Testis (tissue), 3 donors: ENCODE measurements around the gene FBLN2. TPM values are rescaled to one million over a fixed set of nuclear protein-coding genes. Genes with fewer than 3 reads are reported as not detected.

Experiments used
- DNase-seq: peaks from one replicate; pipeline ENCODE4 v3.0.0-alpha.2; 2019
- H3K27ac ChIP-seq, 2 donors: fragments of 200-600 bp; sonication (generic); one replicate each; pipeline ENCODE4 v1.5.1; 2019
- H3K27me3 ChIP-seq: fragments of 200-600 bp; sonication (generic); one replicate; pipeline ENCODE4 v1.5.1; 2019
- H3K36me3 ChIP-seq: fragments of 200-600 bp; sonication (generic); one replicate; pipeline ENCODE4 v1.5.1; 2017; ENCODE audit warnings: low read depth; ENCODE audit errors: missing control alignments
- H3K4me1 ChIP-seq: fragments of 200-600 bp; sonication (generic); one replicate; pipeline ENCODE4 v1.5.1; 2019
- H3K4me3 ChIP-seq, 2 donors: fragments of 200-600 bp; sonication (generic); one replicate each; pipeline ENCODE4 v1.5.1; 2017 to 2019
- H3K9me3 ChIP-seq: fragments of 200-600 bp; sonication (generic); one replicate; pipeline ENCODE4 v1.5.1; 2017
- POLR2A ChIP-seq: fragments of 450-650 bp; IDR thresholded peaks from one replicate; pipeline ENCODE4 v1.6.1; 2017; ENCODE audit warnings: antibody characterized with exemption, mild to moderate bottlenecking, moderate library complexity
- WGBS, 2 donors: methylation state at CpG; one replicate each; pipeline ENCODE4 v1.1.5; 2018; 5-methylcytosine and 5-hydroxymethylcytosine counted together
- intact Hi-C: fragments of 100-400 bp; cut with DNase I; formaldehyde crosslinking; loops from one replicate; pipeline ENCODE4 v1.15.1; 2023; ENCODE audit warnings: low total_unique reads
- polyA plus RNA-seq: library from polyadenylated mRNA; stranded (reverse); fragments of 350-450 nt; fragmentation: Illumina TruSeq; extraction: RNeasy Lipid Tissue Mini Kit (QIAGEN cat#74804); gene quantifications from one replicate; pipeline ENCODE4 v1.2.3, GENCODE V29; 2014; ENCODE audit warnings: low read depth, low replicate concordance; ENCODE audit not compliant: insufficient read depth
- total RNA-seq, 2 donors: library from RNA; depleted of rRNA; stranded (reverse); fragments of >200 nt; gene quantifications; one replicate each; pipeline ENCODE4 v1.2.3, GENCODE V29; 2016
- TF ChIP-seq, protein P1 (sequence below), 3 experiments: fragments of 450-650 bp in 2 of 3; fragments of 200-600 bp in 1 of 3; sonication (generic) in 1 of 3; IDR thresholded peaks; one replicate each; pipeline ENCODE4 v1.5.1; 2016 to 2019; ENCODE audit warnings: antibody characterized with exemption in 3 of 3, mild to moderate bottlenecking in 2 of 3, moderate library complexity in 1 of 3

The FBLN2 gene
- total and polyA plus RNA-seq, 3 donors from 2014 or later = 172 to 334 (median 248) TPM

DNA sequence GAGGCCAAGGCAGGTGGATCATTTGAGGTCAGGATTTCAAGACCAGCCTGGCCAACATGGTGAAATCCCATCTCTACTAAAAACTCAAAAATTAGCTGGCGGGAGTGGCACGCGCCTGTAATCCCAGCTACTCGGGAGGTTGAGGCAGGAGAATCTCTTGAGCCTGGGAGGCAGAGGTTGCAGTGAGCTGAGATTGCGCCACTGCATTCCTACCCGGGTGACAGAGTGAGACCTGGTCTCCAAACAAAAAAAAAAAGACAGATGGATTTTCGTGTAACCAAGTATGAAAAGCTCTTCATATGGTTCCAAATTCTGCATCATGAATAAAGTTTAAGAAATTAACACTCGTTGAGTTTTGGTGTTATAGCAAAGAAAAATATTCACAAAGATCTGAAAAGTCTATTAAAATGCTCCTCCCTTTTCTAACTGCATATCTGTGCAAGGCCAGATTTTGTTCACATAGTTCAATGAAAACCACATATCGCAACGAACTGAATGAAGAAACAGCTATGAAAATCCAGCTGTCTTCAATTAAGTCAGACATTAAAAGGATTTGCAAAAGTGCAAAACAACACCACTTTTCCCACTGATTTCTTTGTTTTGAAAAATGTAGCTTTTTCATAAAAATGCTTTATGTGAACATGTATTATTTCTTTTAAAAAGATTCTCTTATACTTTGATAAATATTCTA, 23.8 kb upstream of the FBLN2 start:
- H3K36me3 ChIP-seq = no peaks in the 10 kb centered on the region

DNA sequence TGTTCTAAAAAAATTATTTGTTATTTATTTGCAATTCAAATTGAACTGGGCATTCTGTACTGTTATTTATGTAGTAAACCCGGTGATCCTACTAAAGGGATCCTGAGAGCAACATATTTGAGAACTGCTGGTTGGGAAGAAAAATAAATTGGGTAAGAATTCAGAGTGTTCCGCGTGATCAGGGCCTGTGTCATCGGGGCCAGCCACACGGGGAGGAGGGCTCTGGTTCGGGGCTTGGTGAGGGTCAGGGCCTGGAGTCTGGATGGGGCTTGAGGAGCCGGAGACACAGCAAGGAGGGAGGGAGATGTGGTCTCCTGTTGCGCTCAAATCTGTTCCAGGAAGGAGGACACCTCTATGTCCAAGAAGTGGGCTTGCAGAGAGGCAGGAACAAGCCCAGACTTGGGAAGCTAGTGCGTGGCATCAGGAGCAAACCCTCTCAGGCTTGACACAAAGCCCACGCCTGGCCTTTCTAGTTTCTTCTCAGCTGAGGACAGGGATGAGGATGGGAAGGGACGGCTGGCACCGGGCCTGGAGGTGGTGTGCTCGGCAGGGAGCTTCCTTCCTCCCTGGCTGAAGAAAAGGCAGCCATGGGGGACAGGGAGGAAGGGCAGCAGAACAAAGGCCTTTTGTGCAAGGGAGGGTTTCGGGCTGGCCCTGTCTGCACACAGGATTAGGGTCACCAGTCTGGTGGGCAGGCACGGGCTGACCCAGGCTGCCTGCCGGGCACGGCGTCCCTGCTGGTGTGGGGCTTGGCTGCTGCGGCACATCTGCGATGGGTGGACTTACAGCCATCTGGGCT, 22.9 kb upstream of the FBLN2 start:
- Histone ChIP-seq H3K9me3 (no peaks in the 10 kb centered on the region), H3K27me3 (no peaks in the 10 kb centered on the region), H3K27ac (peak overlapping the region; percentile 39 to 62), H3K36me3 (no peaks in the 10 kb centered on the region), H3K4me1 (peaks cover 11% of the 10 kb centered on the region), H3K4me3 (no peak overlapping the region)
- TF ChIP-seq POLR2A = no peak
- TF ChIP-seq, protein P1, sequence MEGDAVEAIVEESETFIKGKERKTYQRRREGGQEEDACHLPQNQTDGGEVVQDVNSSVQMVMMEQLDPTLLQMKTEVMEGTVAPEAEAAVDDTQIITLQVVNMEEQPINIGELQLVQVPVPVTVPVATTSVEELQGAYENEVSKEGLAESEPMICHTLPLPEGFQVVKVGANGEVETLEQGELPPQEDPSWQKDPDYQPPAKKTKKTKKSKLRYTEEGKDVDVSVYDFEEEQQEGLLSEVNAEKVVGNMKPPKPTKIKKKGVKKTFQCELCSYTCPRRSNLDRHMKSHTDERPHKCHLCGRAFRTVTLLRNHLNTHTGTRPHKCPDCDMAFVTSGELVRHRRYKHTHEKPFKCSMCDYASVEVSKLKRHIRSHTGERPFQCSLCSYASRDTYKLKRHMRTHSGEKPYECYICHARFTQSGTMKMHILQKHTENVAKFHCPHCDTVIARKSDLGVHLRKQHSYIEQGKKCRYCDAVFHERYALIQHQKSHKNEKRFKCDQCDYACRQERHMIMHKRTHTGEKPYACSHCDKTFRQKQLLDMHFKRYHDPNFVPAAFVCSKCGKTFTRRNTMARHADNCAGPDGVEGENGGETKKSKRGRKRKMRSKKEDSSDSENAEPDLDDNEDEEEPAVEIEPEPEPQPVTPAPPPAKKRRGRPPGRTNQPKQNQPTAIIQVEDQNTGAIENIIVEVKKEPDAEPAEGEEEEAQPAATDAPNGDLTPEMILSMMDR (IDR thresholded peaks at IDR 0.05) = no peak
- intact Hi-C loops = no loop called here
- 55 to 56% methylated on average over 13 to 20 of the region's 20 CpGs for WGBS, 2 donors
- DNase-seq = no peak

More for the DNA sequence above, 23.8 kb upstream of the FBLN2 start:
- TF ChIP-seq POLR2A = no peak
- TF ChIP-seq, protein P1 (IDR thresholded peaks at IDR 0.05) = no peak
- Histone ChIP-seq H3K27ac (peak overlapping the region in 1 of 2 donors; percentile 62), H3K9me3 (no peaks in the 10 kb centered on the region), H3K27me3 (no peaks in the 10 kb centered on the region), H3K4me1 (peaks cover 11% of the 10 kb centered on the region), H3K4me3 (no peak overlapping the region)
- 81 to 83% methylated on average over 10 of the region's 10 CpGs for WGBS, 2 donors
- intact Hi-C loops = no loop called here
- no peak for DNase-seq

GRCh38 chr3:13526626-13526949, 22.3 kb upstream of the FBLN2 start:
- TF ChIP-seq, protein P1 (IDR thresholded peaks at IDR 0.05) = no peak
- no peak for TF ChIP-seq POLR2A
- Histone ChIP-seq H3K27me3 (no peaks in the 10 kb centered on the region), H3K27ac (peak overlapping the region; percentile 39 to 62), H3K36me3 (no peaks in the 10 kb centered on the region), H3K4me3 (no peak overlapping the region), H3K4me1 (peaks cover 11% of the 10 kb centered on the region), H3K9me3 (no peaks in the 10 kb centered on the region)
- intact Hi-C loops = no loop called here
- 80 to 88% methylated on average over 4 to 5 of the region's 5 CpGs for whole genome bisulfite sequencing, 2 donors
- DNase-seq = no peak

DNA sequence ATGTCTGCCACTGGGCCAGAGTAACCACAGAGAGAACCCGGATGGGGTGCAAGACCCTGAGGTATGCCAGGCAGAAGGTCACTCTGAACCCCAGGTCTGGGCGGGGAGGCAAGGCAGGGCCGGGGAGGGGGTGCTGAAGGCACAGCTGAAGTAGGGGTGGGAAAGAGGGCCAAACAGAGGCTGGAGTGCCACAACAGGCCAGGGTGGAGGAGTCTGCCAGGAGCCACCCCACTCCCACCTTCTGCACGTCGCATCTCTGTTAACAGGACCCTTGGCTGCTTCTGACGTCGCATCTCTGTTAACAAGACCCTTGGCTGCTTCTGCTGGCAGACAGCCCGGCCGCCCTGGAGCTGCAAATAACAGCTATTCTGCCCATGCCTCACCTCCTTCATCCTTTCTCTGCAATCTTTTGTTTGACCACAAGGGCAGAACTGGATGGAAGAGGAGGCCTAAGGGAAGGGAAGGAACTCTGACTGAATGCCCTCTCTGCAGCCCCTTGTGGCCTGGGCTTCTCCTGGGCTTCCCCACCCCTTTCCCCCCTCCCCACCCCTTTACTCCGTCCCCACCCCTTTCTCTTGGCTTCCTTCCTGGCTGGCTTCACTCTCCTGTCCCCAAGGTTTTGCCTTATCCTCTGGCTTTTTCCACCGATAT, 20.6 kb upstream of the FBLN2 start:
- intact Hi-C loops = no loop called here
- H3K27me3 ChIP-seq = no peaks in the 10 kb centered on the region
- 63 to 66% methylated on average over 11 of the region's 11 CpGs for WGBS, 2 donors
- H3K36me3 ChIP-seq = no peaks in the 10 kb centered on the region
- TF ChIP-seq, protein P1 (IDR thresholded peaks at IDR 0.05) = peak in 2 of 3 experiments; percentile 20 to 26
- no peak for TF ChIP-seq POLR2A
- no peaks in the 10 kb centered on the region for H3K9me3 ChIP-seq
- H3K4me3 ChIP-seq = no peak overlapping the region
- H3K27ac ChIP-seq = peak overlapping the region in 1 of 2 donors; percentile 59
- H3K4me1 ChIP-seq = peaks cover 11% of the 10 kb centered on the region
- DNase-seq = no peak
